HG02884 (cell line): Measurements from ENCODE around the gene NSUN5.
"Not testable (repeated sequence)": the region's sequence is repeated elsewhere in the genome, so short reads cannot be mapped to it uniquely, and the experiment has no call there.

Experiments used
- ATAC-seq: cut with Tn5 transposase; IDR thresholded peaks from one replicate; pipeline ENCODE4 v1.9.1; 2021; ENCODE audit warnings: mild to moderate bottlenecking, moderate library complexity; ENCODE audit not compliant: unreplicated experiment

The NSUN5 gene

GRCh38 chr7:73297706-73298105, 10.9 kb downstream of the NSUN5 start:
- not testable (repeated sequence) for ATAC-seq

- ATAC-seq, result not testable (repeated sequence)
Measured at GRCh38 chr7:73297235-73297634, 11.4 kb downstream of the NSUN5 start.

GRCh38 chr7:73277210-73277609, 31.4 kb downstream of the NSUN5 start:
- not testable (repeated sequence) for ATAC-seq

- ATAC-seq, result not testable (repeated sequence)
Measured at GRCh38 chr7:73267813-73268212, 40.8 kb downstream of the NSUN5 start.

GRCh38 chr7:73266719-73267368, 41.8 kb downstream of the NSUN5 start:
- peak; percentile 87 for ATAC-seq

DNA sequence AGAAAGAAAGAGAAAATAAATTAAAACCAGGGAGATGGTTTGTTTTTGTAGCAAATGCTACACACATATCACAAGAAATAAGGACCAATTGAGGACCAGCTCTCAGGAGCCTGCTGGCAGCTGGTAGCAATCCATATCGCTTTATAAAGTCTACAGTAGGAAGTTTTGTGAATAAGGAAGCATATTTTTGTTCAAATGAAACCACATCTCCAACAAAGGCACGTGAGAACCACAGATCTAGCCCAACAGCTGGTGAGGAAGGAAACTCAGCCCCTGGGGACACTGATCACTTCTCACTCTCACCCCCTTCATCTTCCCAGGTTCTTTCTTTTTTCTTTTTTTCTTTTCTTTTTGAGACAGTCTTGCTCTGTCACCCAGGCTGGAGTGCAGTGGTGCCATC, 46.2 kb downstream of the NSUN5 start:
- ATAC-seq, result not testable (repeated sequence)
